NOMO-1 treated with dmso at 0.1 percent for 144 hours (cell line): ENCODE data around the gene FOXN3.
"Not testable (repeated sequence)": the region's sequence is repeated elsewhere in the genome, so short reads cannot be mapped to it uniquely, and the experiment has no call there.

Experiments
- DNase-seq: peaks from one replicate; lab custom pipeline; 2025; ENCODE audit not compliant: unreplicated experiment; lab: John Stamatoyannopoulos, UW

Gene FOXN3

DNA sequence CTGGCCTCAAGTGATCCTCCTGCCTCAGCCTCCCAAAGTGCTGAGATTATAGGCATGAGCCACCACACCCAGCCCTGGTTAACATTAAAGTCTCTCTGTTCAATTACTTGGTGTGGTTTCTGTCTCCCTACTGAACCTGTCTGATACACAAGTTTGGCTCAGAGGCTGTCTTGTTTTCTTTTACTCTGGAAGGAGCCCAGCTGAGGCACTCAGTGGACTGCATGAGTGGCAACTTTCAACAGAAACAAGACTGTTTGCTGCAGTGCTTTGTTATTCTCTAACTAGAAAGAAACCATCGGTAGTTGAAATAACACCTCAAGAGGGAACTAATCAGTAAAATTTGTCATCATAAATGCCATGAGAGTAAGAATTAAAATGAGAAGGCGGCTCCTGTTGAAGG lies 238.7 kb downstream of the FOXN3 start:
- DNase-seq = no peak

DNA sequence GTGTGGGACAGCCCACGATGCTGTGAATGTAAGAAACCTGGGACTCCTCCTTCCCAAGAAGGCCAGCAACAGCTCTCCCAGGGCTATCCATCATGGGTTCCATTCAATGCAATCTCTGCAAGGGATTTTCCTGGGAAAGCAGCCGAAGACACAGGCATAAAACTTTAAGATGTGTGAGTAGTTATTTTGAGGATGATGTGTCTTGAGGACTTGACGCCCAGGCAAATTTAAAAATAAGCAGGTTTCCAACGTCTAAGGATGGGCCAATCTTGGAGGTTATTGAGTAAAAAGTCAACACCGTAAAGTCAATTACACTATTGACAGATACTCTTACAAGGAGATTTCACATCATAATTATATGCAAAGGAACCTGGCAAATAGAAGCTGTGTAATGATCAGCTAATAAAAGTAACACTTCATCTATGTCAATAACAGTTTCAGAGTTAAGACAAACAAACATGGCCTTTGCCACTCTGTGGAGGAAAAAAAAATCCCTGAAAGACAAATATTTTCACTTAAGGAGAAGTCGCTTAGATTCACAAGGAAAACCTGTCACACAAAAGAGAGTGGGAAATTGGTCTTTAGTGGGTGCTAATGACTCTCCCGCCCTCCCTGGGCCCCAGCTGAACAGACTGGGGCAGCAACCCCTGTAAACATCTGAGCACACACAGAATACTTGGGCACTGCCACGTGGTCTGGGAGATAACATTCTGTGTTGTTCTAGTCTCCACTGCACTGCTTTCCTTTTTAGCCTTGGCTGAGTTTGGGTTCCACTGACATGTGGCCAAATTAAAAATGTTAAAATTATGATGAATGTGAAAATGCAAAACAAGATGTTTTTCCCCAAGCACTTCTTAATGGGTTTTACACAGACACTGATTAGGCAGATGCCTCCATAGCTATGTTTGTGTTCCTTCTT lies 240.9 kb downstream of the FOXN3 start:
- DNase-seq = no peak

DNA sequence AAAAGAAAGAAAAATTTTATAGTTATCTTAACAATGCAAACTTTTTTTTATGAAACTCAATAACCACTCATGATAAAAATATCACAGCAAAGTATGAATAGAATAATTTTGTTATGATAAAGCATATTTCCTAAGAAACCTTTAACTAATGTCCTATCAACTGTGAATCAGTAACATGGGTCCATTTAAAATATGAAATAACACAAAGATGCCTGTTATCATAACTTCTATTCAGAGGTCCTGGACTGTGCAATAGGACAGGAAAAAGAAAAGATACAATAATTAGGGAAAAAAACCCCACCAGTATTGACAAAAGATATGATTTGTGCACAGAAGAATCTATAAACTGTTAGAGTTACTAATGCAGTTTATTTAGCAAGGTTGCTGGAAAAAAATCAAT lies 245.4 kb downstream of the FOXN3 start:
- DNase-seq = no peak

DNA sequence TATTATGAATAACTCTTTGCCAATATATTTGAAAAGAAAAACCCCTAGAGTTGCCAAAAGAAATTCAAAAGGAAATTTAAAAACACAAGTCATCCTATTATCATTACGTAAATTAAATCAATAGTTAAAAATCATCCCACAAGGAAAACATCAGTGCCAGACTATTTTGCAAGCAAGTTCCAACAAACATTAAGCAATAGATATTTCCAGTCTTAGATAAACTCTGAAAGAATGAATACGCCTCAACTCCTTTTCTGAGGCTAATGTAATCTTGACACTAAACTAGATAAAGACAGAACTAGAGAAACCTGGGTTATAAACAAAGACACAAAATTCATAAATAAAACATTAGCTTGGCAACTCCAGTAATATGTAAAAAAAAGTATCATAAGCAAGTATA lies 245.9 kb downstream of the FOXN3 start:
- DNase-seq = no peak

DNA sequence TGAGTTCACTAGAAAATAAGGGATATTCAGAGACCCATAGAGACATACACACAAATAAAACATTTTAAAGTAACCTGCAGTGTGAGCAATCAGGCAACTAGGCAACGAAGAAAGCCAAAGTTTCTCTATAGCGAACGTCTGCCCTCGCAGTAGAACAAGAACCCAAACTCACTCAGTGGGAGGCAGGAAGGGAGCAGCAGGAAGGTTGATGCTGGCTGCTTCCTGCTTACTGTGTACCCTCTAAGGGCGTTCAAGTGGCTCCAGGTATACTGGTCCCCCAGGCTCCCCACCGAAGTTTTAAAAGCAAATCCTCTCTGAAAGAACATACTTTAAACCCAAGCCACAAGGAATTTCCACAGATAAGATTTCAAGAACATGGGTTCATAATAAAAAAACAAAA lies 249.3 kb downstream of the FOXN3 start:
- no peak for DNase-seq

DNA sequence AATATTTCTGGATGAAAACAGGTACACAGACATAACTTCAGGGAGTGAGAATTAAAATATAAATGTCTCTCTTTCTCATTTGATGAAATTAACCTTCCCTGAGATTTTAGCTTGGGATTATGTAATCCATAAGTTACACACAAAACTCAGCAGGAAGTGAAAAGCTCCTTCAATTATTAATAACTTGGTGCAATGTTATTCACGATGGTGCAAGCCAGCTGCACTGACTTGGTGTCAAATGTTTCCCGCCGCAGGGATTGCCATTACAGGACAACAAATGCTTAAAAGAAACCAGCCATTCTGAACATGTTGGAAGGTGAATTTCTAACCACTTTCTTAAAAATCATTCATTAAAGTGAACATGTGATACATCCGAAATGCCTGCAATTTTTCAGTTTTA lies 250.4 kb downstream of the FOXN3 start:
- DNase-seq = no peak

DNA sequence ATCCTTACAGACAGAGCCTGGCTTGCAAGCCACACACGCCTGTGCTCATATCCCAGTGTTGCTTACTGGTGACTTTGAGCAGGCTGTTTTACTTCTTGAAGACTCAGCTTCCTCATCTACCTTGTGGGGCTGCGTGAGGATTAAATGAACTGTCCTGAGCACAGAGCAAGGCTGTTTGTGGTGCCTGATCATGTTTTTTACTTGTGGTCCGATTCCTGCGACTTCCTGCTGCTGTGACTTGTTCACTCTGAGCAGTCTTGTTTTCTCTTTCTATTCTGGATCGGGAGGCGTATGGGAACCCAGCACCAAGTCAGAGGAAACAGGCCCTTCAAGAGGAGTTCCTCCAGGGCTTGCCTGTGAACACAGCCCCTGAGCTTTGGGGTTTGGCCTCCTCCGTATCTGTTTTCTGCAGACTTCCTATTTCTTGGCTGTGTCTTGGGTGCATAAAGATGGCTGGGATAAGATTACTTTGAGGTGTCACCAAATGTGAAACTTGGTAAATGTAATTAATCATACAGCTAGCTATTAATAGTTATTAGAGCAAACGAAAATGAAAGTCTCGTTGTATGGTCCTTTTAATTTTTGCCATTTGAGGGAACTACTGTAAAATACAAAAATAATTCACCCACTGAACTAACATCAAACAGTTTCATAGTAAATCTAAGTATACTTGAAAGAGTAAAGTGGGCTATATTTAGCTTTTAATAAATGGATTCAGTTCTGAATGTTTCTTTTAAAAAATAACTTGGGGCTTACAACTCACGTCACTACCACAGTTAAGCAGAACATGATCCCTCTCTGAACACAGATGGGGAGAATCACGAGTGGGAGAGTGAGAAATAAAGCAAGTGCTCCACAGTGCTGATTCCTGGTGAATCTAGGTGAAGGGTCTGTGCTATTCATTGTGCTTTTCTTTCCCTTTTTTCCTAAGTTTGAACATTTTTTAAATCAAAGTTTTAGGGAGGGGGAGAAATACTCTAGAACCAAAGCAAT lies 251.5 kb downstream of the FOXN3 start:
- no peak for DNase-seq

DNA sequence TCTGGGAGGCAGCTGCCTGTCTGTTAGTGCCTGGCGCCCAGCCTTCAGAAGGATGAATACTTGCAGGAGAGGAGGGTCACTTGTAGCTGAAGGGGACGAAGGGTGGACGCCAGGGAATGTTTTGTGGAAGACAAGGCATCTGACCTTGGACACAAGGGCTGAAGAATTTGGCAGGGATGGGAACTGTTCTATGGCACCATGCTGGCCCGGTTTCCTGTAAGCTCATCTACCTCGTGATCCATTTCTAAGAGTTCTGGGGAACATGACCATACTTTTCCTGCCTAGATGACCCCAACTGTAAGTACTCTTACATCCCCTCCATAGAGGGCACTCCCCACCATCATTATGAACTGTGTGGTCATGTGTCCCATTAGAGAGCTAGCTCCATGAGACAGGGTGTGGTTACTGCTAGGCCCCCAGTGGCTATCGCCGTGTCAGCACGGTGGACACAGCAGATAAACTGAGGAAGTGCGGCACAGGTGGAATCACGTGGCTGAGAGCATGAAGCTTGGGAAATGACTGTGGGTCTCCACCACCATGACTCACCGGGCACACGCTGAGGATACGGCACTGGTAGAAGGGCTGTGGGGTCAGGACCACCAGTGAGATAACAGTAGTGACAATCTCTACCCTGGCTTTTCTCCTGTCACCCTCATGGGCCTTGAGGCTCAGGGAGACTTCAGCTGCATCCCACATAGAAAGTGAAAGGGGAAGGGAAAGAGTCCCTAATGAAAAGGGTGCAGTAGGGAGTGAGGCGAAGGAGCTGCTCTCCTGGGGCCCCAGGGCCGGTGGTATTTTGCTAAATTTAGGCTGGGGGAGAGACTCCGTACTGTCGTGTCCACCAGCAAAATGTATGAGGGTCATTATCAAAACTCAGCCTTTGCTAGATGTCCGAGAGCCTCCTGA lies 252.6 kb downstream of the FOXN3 start:
- no peak for DNase-seq

DNA sequence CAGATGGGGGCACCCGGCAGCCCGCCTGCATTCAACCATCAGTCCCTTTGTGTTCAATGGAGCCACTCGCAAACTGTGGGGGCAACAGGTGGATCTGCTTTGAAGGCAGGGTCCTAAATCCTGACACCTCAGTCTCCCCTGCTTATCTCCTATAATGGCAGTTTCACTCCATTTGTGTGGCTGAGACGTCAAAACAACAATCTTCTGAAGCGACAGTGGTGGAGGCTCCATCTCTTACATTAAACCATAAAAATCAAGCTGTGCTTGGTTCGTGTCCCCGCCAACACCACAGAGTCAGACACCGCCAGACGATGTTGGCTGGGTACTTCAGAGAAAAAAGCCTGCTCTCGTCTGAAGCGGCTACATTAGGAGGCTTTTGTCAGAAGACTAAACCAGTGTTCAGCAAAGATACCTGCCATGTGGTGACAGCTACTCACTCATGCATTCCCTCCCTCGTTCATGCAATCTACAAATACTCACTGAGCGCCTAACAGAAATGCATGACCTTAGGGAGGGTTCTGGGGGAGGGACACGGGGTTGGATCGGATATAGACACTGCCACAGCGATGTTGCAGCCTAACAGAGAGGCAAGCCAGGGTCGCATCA lies 253.9 kb downstream of the FOXN3 start:
- DNase-seq = no peak

DNA sequence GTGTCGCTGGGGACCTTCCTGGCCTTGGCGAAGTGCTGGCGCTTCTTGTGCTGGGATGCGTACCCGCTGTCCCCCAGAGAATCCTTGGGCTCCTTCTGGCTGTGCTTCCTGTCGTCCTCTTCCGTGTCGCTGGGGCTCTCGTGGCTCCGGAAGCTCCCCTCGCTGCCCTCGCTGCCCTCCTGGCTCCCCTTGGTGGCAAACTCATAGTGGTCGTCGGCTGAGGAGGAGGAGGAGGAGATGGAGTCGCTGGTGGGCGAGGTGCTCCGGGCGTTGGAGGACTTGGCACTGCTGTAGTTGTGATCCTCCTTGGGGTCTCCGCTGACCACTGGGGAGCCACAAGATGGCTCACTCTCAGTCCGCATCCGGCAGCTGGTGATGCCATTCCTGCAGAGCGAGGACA lies 254.4 kb downstream of the FOXN3 start:
- no peak for DNase-seq

DNA sequence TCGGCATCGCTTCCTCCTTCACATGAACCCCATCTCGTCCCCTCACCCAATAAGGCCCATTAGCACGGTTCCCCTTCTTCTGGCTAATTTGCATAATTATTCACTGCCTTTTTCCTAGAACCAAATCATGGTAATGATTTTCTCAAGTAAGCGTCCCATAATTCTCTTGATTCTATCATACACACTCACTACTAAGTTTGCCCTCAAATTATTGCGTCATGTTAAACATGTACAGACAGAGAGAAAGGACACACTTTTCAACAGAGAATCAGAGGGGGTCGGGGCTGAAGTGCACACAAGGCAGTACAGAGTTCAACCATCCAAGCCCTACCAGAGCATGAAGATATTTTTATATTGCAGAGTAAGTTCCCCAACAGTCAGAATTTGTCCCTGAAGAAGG lies 256.6 kb downstream of the FOXN3 start:
- DNase-seq = peak; percentile 4

DNA sequence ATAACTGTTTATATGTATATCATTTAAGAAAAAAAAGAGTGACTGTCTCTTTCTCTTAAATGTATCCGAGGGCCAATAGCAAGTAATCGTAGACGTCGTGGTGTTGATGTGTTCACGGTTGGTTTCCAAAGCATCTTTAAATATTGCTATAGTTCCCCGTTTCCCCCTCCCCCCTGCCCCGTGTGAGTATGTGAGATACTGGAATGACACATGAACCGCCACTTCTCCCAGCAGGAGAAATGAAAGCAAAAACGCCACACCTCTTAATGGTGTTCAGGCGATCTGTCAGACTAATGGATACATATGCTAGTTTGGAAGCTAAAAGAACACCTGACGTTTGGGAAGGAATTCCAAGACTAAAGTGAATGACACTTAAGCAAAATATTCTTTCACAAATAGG lies 258.3 kb downstream of the FOXN3 start:
- no peak for DNase-seq

DNA sequence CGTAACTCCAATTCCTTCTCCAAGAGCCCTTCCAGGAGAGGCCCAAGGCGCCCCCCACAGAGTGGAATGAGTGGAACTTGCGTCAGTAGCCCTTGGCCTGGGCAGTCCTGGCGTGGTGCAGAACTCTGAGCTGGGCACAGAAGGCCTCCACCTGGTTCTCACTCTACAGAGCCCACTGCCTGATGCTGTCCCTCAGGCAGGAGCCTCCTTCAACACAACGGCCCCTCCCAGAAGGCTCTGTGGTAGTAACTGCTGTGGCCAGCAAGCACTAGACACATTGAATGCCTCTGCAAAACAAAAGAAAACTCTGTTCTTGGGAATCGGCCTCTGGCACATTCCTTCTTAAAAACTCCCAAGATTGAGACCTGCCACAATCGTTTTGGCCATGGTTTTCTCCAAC lies 258.9 kb downstream of the FOXN3 start:
- DNase-seq = not testable (repeated sequence)

DNA sequence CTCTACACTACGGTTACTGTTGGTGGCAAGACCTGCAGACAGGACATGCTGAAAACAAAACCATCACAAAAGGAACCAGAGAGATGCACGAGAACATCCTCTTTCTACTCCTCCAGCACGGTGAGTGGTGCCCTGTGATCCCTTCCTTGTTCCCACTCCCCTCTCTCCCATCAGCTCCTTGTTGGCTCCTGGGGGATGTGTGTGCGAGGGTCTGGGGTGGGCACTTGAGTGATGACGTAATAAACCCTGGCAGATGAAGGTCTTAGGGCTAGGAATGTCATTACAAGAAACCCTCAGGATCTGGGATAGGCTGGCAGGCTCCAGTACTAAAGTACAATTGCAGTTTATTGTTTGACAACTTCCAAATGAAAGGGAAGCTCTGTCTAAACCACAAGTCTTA lies 261.5 kb downstream of the FOXN3 start:
- no peak for DNase-seq

DNA sequence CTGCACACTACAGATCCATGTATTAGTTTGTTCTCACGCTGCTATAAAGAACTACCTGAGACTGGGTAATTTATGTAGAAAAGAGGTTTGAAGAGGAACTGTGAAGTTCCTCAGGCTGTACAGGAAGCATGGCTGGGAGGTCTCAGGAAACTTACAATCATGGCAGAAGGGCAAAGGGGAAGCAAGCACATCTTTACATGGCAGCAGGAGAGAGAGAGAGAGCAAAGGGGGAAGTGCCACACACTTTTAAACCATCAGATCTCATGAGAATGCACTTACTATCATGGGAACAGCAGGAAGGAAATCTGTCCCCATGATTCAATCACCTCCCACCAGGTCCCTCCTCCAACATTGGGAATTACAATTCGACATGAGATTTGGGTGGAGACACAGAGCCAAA lies 265.3 kb downstream of the FOXN3 start:
- not testable (repeated sequence) for DNase-seq

DNA sequence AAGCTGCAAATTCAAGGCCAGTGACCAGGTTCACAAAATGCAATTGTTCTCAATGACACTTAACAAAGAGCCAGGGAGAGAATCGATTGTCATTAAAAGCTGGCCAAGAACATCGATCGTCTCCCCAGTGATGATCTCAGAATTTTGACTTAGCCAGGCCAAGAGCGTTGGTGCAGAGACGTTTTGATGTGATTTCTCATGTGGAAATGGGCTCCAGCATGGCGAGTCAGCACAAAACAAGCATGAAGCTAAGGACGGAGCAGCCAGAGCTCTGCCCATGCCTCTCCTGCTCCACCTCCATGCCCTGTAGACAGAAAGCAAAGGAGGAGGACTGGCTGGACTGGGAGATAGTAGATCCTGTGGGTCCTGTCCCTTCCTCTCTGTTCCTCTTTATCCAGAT lies 270.8 kb downstream of the FOXN3 start:
- no peak for DNase-seq

DNA sequence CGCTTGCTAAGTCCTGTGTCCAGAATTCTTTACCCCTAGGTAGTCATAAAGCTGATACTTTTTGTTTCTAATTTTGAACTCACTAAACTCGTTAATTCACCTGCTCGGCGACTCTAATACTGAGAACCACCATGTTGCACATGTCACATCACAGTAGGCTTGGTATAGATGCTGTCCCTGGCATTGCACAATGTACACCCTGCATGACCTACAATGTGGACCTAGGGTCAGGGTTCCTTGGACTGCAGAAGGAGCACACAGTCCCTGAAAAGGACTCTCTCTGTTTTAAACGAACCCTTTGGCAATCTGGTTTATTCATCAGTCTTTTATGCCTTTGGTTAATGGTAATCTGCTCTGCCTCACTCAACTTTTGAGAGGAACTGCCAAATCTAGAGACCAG lies 272.4 kb downstream of the FOXN3 start:
- DNase-seq = no peak

DNA sequence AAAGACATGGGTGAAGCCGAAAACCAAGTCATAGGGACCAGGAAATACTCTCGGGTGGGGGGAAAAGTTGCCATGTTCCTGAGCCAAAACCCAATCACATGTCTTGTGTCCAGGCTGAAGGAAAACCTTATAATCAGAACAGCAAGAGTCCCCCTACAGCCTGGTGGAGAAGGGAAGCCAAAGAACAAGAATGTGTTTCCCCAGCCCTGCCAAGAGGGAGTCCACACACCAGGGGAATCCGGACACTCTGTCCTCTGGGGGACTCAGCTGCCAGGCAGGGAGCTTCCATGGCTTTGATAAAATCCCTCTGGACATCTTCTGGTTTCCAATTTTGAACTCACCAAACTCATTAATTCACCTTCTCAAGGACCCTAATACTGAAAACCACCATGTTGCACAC lies 273.0 kb downstream of the FOXN3 start:
- no peak for DNase-seq

DNA sequence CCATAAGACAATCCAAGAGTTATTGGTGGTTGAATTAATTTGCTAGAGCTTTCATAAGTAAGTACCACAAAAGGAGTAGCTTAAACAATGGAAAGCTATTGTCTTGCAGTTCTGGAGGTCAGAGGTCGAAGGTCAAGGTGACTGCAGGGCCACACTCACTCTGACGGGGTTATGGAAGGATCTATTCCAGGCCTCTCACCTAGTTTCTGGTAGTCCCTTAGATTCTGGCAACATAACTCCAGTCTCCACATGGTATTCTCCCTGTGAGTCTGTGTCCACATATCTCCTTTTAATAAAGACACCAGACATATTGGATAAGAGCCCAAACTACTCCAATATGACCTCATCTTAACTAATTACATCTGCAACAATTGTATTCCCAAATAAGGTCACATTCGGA lies 273.4 kb downstream of the FOXN3 start:
- DNase-seq = no peak

DNA sequence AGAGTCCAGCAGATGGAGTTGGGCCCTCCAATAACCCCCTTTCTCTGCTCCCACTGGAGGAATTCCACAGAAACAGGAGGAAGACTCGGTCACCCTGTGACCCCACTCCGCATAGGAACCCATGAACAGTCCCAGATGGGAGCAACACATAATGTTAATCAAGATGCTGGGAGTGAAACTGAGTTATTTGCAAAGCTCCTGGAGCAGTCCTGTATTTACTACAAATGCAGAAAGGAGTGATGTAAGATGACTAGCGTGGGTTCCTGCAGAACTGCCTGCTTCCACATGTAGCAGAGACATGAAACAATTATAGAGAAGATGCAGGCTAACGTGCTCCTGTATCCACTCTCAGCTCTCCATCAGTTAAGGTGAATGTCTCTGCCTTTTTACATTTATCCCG lies 274.7 kb downstream of the FOXN3 start:
- DNase-seq = no peak
